HepG2 (cell line): ENCODE data around the gene YJEFN3.

ENCODE experiments used
- BRCA1 ChIP-seq: sonication (generic); formaldehyde crosslinking; IDR thresholded peaks from 2 replicates; pipeline ENCODE4 v1.4.0; 2020; ENCODE audit warnings: missing genetic modification reagents
- CHD4 ChIP-seq: fragments of 200-600 bp; sonication (generic); IDR thresholded peaks from 2 replicates; pipeline ENCODE4 v1.7.0; 2017; ENCODE audit warnings: mild to moderate bottlenecking, low read length, borderline replicate concordance
- ESRRA ChIP-seq: sonication (generic); formaldehyde crosslinking; IDR thresholded peaks from 2 replicates; pipeline ENCODE4 v1.5.1; 2020; ENCODE audit warnings: mild to moderate bottlenecking, low read depth, missing genetic modification reagents
- FOXJ3 ChIP-seq: sonication (generic); formaldehyde crosslinking; IDR thresholded peaks from 2 replicates; pipeline ENCODE4 v1.4.0; 2020; ENCODE audit warnings: missing genetic modification reagents, mild to moderate bottlenecking, borderline replicate concordance
- HOXA7 ChIP-seq: sonication (generic); formaldehyde crosslinking; IDR thresholded peaks from 2 replicates; pipeline ENCODE4 v1.8.1; 2022; ENCODE audit warnings: mild to moderate bottlenecking, missing genetic modification reagents, moderate library complexity
- MIER3 ChIP-seq: IDR thresholded peaks from 2 replicates; pipeline ENCODE4 v1.6.1; 2016; ENCODE audit warnings: missing compliant biosample characterization, borderline replicate concordance
- POLR2A ChIP-seq, 2 experiments: IDR thresholded peaks; 2 replicates each; pipeline ENCODE4 v1.6.1; 2011; ENCODE audit warnings: low read depth in 2 of 2, low read length in 2 of 2, mild to moderate bottlenecking in 1 of 2, moderate library complexity in 1 of 2; ENCODE audit not compliant: insufficient read depth in 1 of 2
- U2AF1 ChIP-seq: fragments of 200-400 bp; formaldehyde crosslinking; optimal IDR thresholded peaks from 2 replicates; pipeline ENCODE3; 2017; ENCODE audit warnings: mild to moderate bottlenecking, low read depth, low read length
- ZNF274 ChIP-seq: sonication (generic); formaldehyde crosslinking; IDR thresholded peaks from 2 replicates; pipeline ENCODE4 v1.5.1; 2020; ENCODE audit warnings: mild to moderate bottlenecking, missing genetic modification reagents
- ZNF383 ChIP-seq: sonication (generic); formaldehyde crosslinking; IDR thresholded peaks from 2 replicates; pipeline ENCODE4 v1.4.0; 2020; ENCODE audit warnings: missing genetic modification reagents, mild to moderate bottlenecking, borderline replicate concordance
- TF ChIP-seq, protein P1 (sequence below): sonication (generic); formaldehyde crosslinking; conservative IDR thresholded peaks from 2 replicates; pipeline ENCODE4 v1.4.0; 2020; ENCODE audit warnings: missing genetic modification reagents
- TF ChIP-seq, protein P2 (sequence below): sonication (generic); formaldehyde crosslinking; IDR thresholded peaks from 2 replicates; pipeline ENCODE4 v1.5.0; 2020; ENCODE audit warnings: missing genetic modification reagents, mild to moderate bottlenecking, borderline replicate concordance
- TF ChIP-seq, protein P3 (sequence below): sonication (generic); formaldehyde crosslinking; IDR thresholded peaks from 2 replicates; pipeline ENCODE4 v1.4.0; 2020; ENCODE audit warnings: mild to moderate bottlenecking, missing genetic modification reagents, borderline replicate concordance
- TF ChIP-seq, protein P4 (sequence below): sonication (generic); formaldehyde crosslinking; IDR thresholded peaks from 2 replicates; pipeline ENCODE4 v1.5.0; 2020; ENCODE audit warnings: mild to moderate bottlenecking, missing genetic modification reagents, moderate library complexity

DNA sequence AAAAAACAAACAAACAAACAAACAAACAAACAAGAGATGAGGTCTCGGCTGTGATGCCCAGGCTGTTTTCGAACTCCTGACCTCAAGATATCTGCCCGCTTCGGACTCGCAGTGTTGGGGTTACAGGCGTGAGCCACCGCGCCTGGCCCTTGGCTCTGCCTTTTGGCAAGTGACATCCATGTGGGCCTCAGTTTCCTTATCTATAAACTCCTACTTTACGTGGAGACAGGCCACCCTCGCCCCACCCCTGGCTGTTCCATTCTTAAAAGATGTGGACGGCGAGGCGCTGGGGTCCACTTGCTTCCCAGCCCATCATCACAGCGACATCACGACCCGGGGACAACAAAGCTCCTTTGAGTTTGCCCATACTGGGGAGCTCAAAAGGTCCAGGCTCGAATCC, 15.0 kb upstream of the YJEFN3 start:
- TF ChIP-seq ZNF274 (CRISPR knock-in tag) (no peak), MIER3 (CRISPR knock-in tag) (no peak), ZNF383 (CRISPR knock-in tag) (no peak), BRCA1 (no peak), POLR2A (IDR thresholded peaks at IDR 0.05; ENCODE audit: insufficient read depth in 1 of 2, low read depth in 2 of 2, low read length in 2 of 2) (no peak), ESRRA (CRISPR knock-in tag) (no peak), FOXJ3 (no peak), CHD4 (no peak), U2AF1 (no peak), HOXA7 (CRISPR knock-in tag) (no peak)
- TF ChIP-seq, protein P1, sequence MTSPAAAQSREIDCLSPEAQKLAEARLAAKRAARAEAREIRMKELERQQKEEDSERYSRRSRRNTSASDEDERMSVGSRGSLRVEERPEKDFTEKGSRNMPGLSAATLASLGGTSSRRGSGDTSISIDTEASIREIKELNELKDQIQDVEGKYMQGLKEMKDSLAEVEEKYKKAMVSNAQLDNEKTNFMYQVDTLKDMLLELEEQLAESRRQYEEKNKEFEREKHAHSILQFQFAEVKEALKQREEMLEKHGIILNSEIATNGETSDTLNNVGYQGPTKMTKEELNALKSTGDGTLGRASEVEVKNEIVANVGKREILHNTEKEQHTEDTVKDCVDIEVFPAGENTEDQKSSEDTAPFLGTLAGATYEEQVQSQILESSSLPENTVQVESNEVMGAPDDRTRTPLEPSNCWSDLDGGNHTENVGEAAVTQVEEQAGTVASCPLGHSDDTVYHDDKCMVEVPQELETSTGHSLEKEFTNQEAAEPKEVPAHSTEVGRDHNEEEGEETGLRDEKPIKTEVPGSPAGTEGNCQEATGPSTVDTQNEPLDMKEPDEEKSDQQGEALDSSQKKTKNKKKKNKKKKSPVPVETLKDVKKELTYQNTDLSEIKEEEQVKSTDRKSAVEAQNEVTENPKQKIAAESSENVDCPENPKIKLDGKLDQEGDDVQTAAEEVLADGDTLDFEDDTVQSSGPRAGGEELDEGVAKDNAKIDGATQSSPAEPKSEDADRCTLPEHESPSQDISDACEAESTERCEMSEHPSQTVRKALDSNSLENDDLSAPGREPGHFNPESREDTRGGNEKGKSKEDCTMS = no peak
- TF ChIP-seq, protein P2, sequence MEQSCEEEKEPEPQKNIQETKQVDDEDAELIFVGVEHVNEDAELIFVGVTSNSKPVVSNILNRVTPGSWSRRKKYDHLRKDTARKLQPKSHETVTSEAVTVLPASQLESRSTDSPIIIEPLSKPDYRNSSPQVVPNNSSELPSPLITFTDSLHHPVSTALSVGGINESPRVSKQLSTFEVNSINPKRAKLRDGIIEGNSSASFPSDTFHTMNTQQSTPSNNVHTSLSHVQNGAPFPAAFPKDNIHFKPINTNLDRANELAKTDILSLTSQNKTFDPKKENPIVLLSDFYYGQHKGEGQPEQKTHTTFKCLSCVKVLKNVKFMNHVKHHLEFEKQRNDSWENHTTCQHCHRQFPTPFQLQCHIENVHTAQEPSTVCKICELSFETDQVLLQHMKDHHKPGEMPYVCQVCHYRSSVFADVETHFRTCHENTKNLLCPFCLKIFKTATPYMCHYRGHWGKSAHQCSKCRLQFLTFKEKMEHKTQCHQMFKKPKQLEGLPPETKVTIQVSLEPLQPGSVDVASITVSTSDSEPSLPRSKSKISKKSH (CRISPR knock-in tag) = no peak
- TF ChIP-seq, protein P3, sequence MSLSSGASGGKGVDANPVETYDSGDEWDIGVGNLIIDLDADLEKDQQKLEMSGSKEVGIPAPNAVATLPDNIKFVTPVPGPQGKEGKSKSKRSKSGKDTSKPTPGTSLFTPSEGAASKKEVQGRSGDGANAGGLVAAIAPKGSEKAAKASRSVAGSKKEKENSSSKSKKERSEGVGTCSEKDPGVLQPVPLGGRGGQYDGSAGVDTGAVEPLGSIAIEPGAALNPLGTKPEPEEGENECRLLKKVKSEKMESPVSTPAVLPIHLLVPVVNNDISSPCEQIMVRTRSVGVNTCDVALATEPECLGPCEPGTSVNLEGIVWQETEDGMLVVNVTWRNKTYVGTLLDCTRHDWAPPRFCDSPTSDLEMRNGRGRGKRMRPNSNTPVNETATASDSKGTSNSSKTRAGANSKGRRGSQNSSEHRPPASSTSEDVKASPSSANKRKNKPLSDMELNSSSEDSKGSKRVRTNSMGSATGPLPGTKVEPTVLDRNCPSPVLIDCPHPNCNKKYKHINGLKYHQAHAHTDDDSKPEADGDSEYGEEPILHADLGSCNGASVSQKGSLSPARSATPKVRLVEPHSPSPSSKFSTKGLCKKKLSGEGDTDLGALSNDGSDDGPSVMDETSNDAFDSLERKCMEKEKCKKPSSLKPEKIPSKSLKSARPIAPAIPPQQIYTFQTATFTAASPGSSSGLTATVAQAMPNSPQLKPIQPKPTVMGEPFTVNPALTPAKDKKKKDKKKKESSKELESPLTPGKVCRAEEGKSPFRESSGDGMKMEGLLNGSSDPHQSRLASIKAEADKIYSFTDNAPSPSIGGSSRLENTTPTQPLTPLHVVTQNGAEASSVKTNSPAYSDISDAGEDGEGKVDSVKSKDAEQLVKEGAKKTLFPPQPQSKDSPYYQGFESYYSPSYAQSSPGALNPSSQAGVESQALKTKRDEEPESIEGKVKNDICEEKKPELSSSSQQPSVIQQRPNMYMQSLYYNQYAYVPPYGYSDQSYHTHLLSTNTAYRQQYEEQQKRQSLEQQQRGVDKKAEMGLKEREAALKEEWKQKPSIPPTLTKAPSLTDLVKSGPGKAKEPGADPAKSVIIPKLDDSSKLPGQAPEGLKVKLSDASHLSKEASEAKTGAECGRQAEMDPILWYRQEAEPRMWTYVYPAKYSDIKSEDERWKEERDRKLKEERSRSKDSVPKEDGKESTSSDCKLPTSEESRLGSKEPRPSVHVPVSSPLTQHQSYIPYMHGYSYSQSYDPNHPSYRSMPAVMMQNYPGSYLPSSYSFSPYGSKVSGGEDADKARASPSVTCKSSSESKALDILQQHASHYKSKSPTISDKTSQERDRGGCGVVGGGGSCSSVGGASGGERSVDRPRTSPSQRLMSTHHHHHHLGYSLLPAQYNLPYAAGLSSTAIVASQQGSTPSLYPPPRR (CRISPR knock-in tag) = no peak
- TF ChIP-seq, protein P4, sequence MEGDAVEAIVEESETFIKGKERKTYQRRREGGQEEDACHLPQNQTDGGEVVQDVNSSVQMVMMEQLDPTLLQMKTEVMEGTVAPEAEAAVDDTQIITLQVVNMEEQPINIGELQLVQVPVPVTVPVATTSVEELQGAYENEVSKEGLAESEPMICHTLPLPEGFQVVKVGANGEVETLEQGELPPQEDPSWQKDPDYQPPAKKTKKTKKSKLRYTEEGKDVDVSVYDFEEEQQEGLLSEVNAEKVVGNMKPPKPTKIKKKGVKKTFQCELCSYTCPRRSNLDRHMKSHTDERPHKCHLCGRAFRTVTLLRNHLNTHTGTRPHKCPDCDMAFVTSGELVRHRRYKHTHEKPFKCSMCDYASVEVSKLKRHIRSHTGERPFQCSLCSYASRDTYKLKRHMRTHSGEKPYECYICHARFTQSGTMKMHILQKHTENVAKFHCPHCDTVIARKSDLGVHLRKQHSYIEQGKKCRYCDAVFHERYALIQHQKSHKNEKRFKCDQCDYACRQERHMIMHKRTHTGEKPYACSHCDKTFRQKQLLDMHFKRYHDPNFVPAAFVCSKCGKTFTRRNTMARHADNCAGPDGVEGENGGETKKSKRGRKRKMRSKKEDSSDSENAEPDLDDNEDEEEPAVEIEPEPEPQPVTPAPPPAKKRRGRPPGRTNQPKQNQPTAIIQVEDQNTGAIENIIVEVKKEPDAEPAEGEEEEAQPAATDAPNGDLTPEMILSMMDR = no peak
